A549 (cell line): ENCODE results near the gene ZNF474. TPM values are rescaled to one million over a fixed set of nuclear protein-coding genes. Genes with fewer than 3 reads are reported as not detected.
A peak's percentile ranks its signal among the peaks of the same experiment; 100 is the strongest.

ENCODE experiments used
- ATAC-seq, 2 experiments: fragments of 200-7000 bp in 1 of 2; fragments of >200 bp in 1 of 2; cut with Nextera tagmentation in 1 of 2; cut with Tn5 transposase in 1 of 2; 3 replicates each; pipeline versions ENCODE4 v1.8.0 to v1.9.1; 2018 to 2020; ENCODE audit warnings: mild to moderate bottlenecking in 1 of 2, moderate library complexity in 1 of 2
- CTCF ChIA-PET: fragments of 300-600 bp; sonication (Branson Sonifier 250); formaldehyde crosslinking; extraction: SDS; loops from one replicate; lab custom pipeline; 2021; ENCODE audit warnings: antibody characterized with exemption, inconsistent platforms; lab: Yijun Ruan, JAX
- POLR2A ChIA-PET: fragments of 350-600 bp; formaldehyde crosslinking; extraction: SDS; loops from one replicate; lab custom pipeline; 2021; ENCODE audit warnings: antibody characterized with exemption, inconsistent platforms; lab: Yijun Ruan, JAX
- DNase-seq, 2 experiments: peaks; one replicate each; pipeline versions ENCODE4 v3.0.0 to v3.0.0-alpha.2; 2011 to 2016; ENCODE audit warnings: low read depth in 1 of 2, low spot score in 1 of 2
- FAIRE-seq: peaks from 2 replicates; lab custom pipeline; 2011; peaks lifted over from hg19 to GRCh38; lab: Jason Lieb, UNC
- H3K27ac ChIP-seq, 2 experiments: fragments of >200 bp; sonication (Bioruptor Twin); formaldehyde crosslinking; 3 replicates each; pipeline ENCODE4 v1.5.1; 2016 to 2017
- H3K4me1 ChIP-seq: fragments of >200 bp; sonication (Bioruptor Twin); formaldehyde crosslinking; 3 replicates; pipeline ENCODE4 v1.6.1; 2016
- H3K4me2 ChIP-seq: fragments of >200 bp; sonication (Bioruptor Twin); formaldehyde crosslinking; 3 replicates; pipeline ENCODE4 v1.6.1; 2016
- H3K4me3 ChIP-seq: fragments of >200 bp; sonication (Bioruptor Twin); formaldehyde crosslinking; 3 replicates; pipeline ENCODE4 v1.5.1; 2016
- H3K9me3 ChIP-seq: fragments of >200 bp; sonication (Bioruptor Twin); formaldehyde crosslinking; 3 replicates; pipeline ENCODE4 v1.6.1; 2016
- BHLHE40 ChIP-seq: IDR thresholded peaks from 2 replicates; pipeline ENCODE4 v1.6.1; 2012; ENCODE audit warnings: low read depth, low read length, inconsistent platforms
- CBX2 ChIP-seq: fragments of 200-600 bp; sonication (generic); IDR thresholded peaks from 2 replicates; pipeline ENCODE4 v1.6.1; 2016; ENCODE audit warnings: low read depth, mild to moderate bottlenecking, borderline replicate concordance
- CEBPB ChIP-seq, 2 experiments: fragments of >200 bp in 1 of 2; sonication (Bioruptor Twin) in 1 of 2; formaldehyde crosslinking in 1 of 2; IDR thresholded peaks; 2 replicates each; pipeline ENCODE4 v1.6.1; 2012 to 2016
- CHD4 ChIP-seq: fragments of 200-600 bp; sonication (generic); IDR thresholded peaks from 2 replicates; pipeline ENCODE4 v1.6.1; 2016; ENCODE audit warnings: antibody characterized with exemption, mild to moderate bottlenecking, borderline replicate concordance
- EHF ChIP-seq: fragments of 250-450 bp; sonication (Bioruptor Pico); IDR thresholded peaks from 2 replicates; pipeline ENCODE4 v1.5.0; 2020; ENCODE audit warnings: mild to moderate bottlenecking
- FOSB ChIP-seq: fragments of 250-450 bp; sonication (Bioruptor Pico); IDR thresholded peaks from 2 replicates; pipeline ENCODE4 v1.5.0; 2020; ENCODE audit warnings: mild to moderate bottlenecking, moderate library complexity
- FOSL2 ChIP-seq, 2 experiments: fragments of 450-650 bp in 1 of 2; fragments of >200 bp in 1 of 2; sonication (Bioruptor Twin) in 1 of 2; formaldehyde crosslinking; IDR thresholded peaks; 2 replicates each; pipeline versions ENCODE4 v1.5.0 to v1.6.1; 2016 to 2020; ENCODE audit warnings: mild to moderate bottlenecking in 1 of 2, moderate library complexity in 1 of 2
- FOXS1 ChIP-seq: fragments of 250-450 bp; sonication (Bioruptor Pico); IDR thresholded peaks from 2 replicates; pipeline ENCODE4 v1.5.0; 2020; ENCODE audit warnings: mild to moderate bottlenecking, moderate library complexity
- GATA3 ChIP-seq: IDR thresholded peaks from 2 replicates; pipeline ENCODE4 v1.6.1; 2012; ENCODE audit warnings: borderline replicate concordance
- HES2 ChIP-seq: fragments of >200 bp; sonication (Bioruptor Twin); formaldehyde crosslinking; IDR thresholded peaks from 2 replicates; pipeline ENCODE4 v1.6.1; 2016
- KDM5A ChIP-seq: fragments of 200-600 bp; sonication (generic); IDR thresholded peaks from 2 replicates; pipeline ENCODE4 v1.6.1; 2016; ENCODE audit warnings: antibody characterized with exemption, mild to moderate bottlenecking
- MAFK ChIP-seq: fragments of 450-650 bp; IDR thresholded peaks from 2 replicates; pipeline ENCODE4 v1.6.1; 2014; ENCODE audit not compliant: partially characterized antibody
- MAZ ChIP-seq: fragments of 150-350 bp; IDR thresholded peaks from 2 replicates; pipeline ENCODE4 v1.6.1; 2014; ENCODE audit warnings: antibody characterized with exemption, low read depth, low read length, borderline replicate concordance
- MYC ChIP-seq: IDR thresholded peaks from 2 replicates; pipeline ENCODE4 v1.6.1; 2012; ENCODE audit warnings: mild to moderate bottlenecking, inconsistent platforms, low read length, improper control_type of control experiment, borderline replicate concordance
- NFE2L2 ChIP-seq: fragments of 150-350 bp; conservative IDR thresholded peaks from 2 replicates; pipeline ENCODE4 v1.6.1; 2014; ENCODE audit warnings: low read length
- NPAS2 ChIP-seq: fragments of 250-450 bp; sonication (Bioruptor Pico); IDR thresholded peaks from 2 replicates; pipeline ENCODE4 v1.8.0; 2022; ENCODE audit warnings: mild to moderate bottlenecking, moderate library complexity, borderline replicate concordance
- RARB ChIP-seq: fragments of 250-450 bp; sonication (Bioruptor Pico); IDR thresholded peaks from 2 replicates; pipeline ENCODE4 v1.8.0; 2021; ENCODE audit warnings: mild to moderate bottlenecking, moderate library complexity
- RFX5 ChIP-seq: fragments of 450-650 bp; IDR thresholded peaks from 2 replicates; pipeline ENCODE4 v1.7.1; 2014; ENCODE audit warnings: antibody characterized with exemption, mild to moderate bottlenecking, moderate library complexity
- RNF2 ChIP-seq: fragments of 200-600 bp; sonication (generic); IDR thresholded peaks from 2 replicates; pipeline ENCODE4 v1.6.1; 2016; ENCODE audit warnings: low read depth, mild to moderate bottlenecking, antibody characterized with exemption, moderate library complexity, borderline replicate concordance
- ZFP36 ChIP-seq: fragments of 450-650 bp; IDR thresholded peaks from 2 replicates; pipeline ENCODE4 v1.6.1; 2014; ENCODE audit warnings: borderline replicate concordance; ENCODE audit not compliant: partially characterized antibody
- ZNF302 ChIP-seq: fragments of 250-450 bp; sonication (Bioruptor Pico); IDR thresholded peaks from 2 replicates; pipeline ENCODE4 v1.9.0; 2021; ENCODE audit warnings: inconsistent platforms, mild to moderate bottlenecking, moderate library complexity
- ZSCAN20 ChIP-seq: fragments of 250-450 bp; sonication (Bioruptor Pico); IDR thresholded peaks from 2 replicates; pipeline ENCODE4 v1.8.0; 2022; ENCODE audit warnings: mild to moderate bottlenecking, moderate library complexity
- WGBS: methylation state at CpG from one replicate; pipeline ENCODE4 v1.1.6; 2017; ENCODE audit errors: missing lambda C conversion rate; 5-methylcytosine and 5-hydroxymethylcytosine counted together
- polyA plus RNA-seq, 4 experiments: library from polyadenylated mRNA; depleted of rRNA in 3 of 4; stranded (reverse); fragments of >200 nt; fragmentation: RNase III in 1 of 4; extraction: RNeasy Plus Mini Kit Qiagen cat#74134 plus additional on column Dnase treatment in 1 of 4; gene quantifications; 2 replicates in 3 of 4; 3 replicates in 1 of 4; pipeline ENCODE4 v1.2.3, GENCODE V29; 2011 to 2017
- TF ChIP-seq, protein P1 (sequence below): fragments of 450-650 bp; IDR thresholded peaks from 2 replicates; pipeline ENCODE4 v1.6.1; 2014; ENCODE audit warnings: antibody characterized with exemption

The ZNF474 gene
- polyA plus RNA-seq, 2 of the 4 experiments (the other 2 are of a cell fraction): 0.15 to 0.30 TPM

- ChIA-PET POLR2A (no interaction called here), CTCF (interaction anchor here (1.0 to 1.9 kb wide), 3 partner anchors 9 to 46 kb away, joined by 3 read pairs; no protein-coding TSS in a partner anchor)
- TF ChIP-seq HES2: no peak
- no peak for TF ChIP-seq KDM5A
- no peak for TF ChIP-seq CEBPB (IDR thresholded peaks at IDR 0.05)
- 81% methylated on average over 4 of the region's 4 CpGs for WGBS
- Histone ChIP-seq H3K4me3 (no peak overlapping the region), H3K9me3 (no peaks in the 10 kb centered on the region), H3K27ac (no peak overlapping the region), H3K4me1 (peaks cover 19% of the 10 kb centered on the region; the same call in 2 of the 3 replicates), H3K4me2 (no peak overlapping the region)
- no peak for DNase-seq
- ATAC-seq: no peak
- no peak for FAIRE-seq
These were observed 20.2 kb downstream of the ZNF474 start for GRCh38 chr5:122149321-122150090.

- TF ChIP-seq RFX5 (no peak), FOXS1 (no peak), RNF2 (no peak), RARB (CRISPR knock-in tag) (no peak), MYC (no peak), NPAS2 (CRISPR knock-in tag) (no peak), CBX2 (no peak)
- TF ChIP-seq, all 56 proteins: peak for 0
- no peaks in the 10 kb centered on the region for H3K9me3 ChIP-seq
- 65% methylated on average over 2 of the region's 2 CpGs for WGBS
- no peak for DNase-seq
- CTCF ChIA-PET: interaction anchor here (1.5 to 1.9 kb wide), 2 partner anchors 15 to 47 kb away, joined by 3 read pairs; no protein-coding TSS in a partner anchor
- FAIRE-seq: no peak
- POLR2A ChIA-PET: no interaction called here
- no peak overlapping the region for H3K27ac ChIP-seq
- no peak for ATAC-seq
- no peak overlapping the region for H3K4me2 ChIP-seq
- H3K4me1 ChIP-seq: peaks cover 19% of the 10 kb centered on the region; the same call in 2 of the 3 replicates
- H3K4me3 ChIP-seq: no peak overlapping the region
These were observed 20.9 kb downstream of the ZNF474 start for GRCh38 chr5:122150215-122150614.

GRCh38 chr5:122151640-122152039 lies 22.3 kb downstream of the ZNF474 start:
- Histone ChIP-seq H3K4me1 (peaks cover 19% of the 10 kb centered on the region; the same call in 2 of the 3 replicates), H3K4me3 (no peak overlapping the region), H3K9me3 (no peaks in the 10 kb centered on the region), H3K4me2 (peak overlapping the region; percentile 20; the same call in 1 of the 3 replicates), H3K27ac (peak overlapping the region; percentile 8 to 51; a peak in 3 of 6 replicates)
- ChIA-PET CTCF (interaction anchor here (1.3 to 1.9 kb wide), 3 partner anchors 9 to 60 kb away, joined by 3 to 5 read pairs (median 4); no protein-coding TSS in a partner anchor), POLR2A (no interaction called here)
- TF ChIP-seq CBX2 (no peak), GATA3 (0 out of 2 replicates have a peak, but pooled peaks have one; percentile 21), MAZ (no peak), MAFK (no peak), RARB (CRISPR knock-in tag) (no peak)
- FAIRE-seq: no peak
- DNase-seq: peak in 1 of 2 experiments; percentile 48
- ATAC-seq: peak; percentile 75 to 77; a peak in 5 of 6 replicates
- WGBS: 43% methylated on average over 4 of the region's 4 CpGs

DNA sequence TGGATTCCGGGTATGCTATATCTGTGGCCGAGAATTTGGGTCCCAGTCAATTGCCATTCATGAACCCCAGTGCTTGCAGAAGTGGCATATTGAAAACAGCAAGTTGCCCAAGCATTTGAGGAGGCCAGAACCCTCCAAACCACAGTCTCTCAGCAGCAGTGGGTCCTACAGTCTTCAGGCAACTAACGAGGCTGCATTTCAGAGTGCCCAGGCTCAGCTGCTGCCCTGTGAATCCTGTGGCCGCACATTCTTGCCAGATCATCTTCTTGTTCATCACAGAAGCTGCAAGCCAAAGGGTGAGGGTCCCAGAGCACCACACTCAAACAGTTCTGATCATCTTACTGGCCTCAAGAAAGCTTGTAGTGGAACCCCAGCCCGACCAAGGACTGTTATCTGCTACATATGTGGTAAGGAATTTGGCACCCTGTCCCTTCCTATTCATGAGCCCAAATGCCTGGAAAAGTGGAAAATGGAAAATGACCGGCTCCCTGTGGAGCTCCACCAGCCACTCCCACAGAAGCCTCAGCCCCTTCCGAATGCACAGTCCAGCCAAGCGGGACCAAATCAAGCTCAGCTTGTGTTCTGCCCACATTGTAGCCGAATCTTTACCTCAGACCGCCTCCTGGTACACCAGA lies 23.0 kb downstream of the ZNF474 start:
- ATAC-seq (no peak), FAIRE-seq (no peak), DNase-seq (no peak)
- Histone ChIP-seq H3K27ac (peak overlapping the region; percentile 8 to 51; a peak in 3 of 6 replicates), H3K4me1 (peaks cover 19% of the 10 kb centered on the region; the same call in 2 of the 3 replicates), H3K4me3 (no peak overlapping the region), H3K4me2 (no peak overlapping the region), H3K9me3 (no peaks in the 10 kb centered on the region)
- TF ChIP-seq, protein P1, sequence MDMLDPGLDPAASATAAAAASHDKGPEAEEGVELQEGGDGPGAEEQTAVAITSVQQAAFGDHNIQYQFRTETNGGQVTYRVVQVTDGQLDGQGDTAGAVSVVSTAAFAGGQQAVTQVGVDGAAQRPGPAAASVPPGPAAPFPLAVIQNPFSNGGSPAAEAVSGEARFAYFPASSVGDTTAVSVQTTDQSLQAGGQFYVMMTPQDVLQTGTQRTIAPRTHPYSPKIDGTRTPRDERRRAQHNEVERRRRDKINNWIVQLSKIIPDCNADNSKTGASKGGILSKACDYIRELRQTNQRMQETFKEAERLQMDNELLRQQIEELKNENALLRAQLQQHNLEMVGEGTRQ: no peak
- TF ChIP-seq CHD4: no peak
- no peak for TF ChIP-seq EHF (CRISPR knock-in tag)
- no peak for TF ChIP-seq BHLHE40
- no peak for TF ChIP-seq NFE2L2
- TF ChIP-seq FOSL2 (IDR thresholded peaks at IDR 0.05): no peak
- TF ChIP-seq FOSL2 (CRISPR knock-in tag; IDR thresholded peaks at IDR 0.05): no peak
- no peak for TF ChIP-seq ZSCAN20 (CRISPR knock-in tag)
- TF ChIP-seq ZNF302 (CRISPR knock-in tag): no peak
- no peak for TF ChIP-seq ZFP36
- TF ChIP-seq MAZ: no peak
- no peak for TF ChIP-seq FOSB
- CTCF ChIA-PET: interaction anchor here (0.8 to 1.9 kb wide), 4 partner anchors 8 to 74 kb away, joined by 3 to 5 read pairs (median 4); partner anchors contain the start of gene LOX
- 67% methylated on average over 10 of the region's 10 CpGs for WGBS
- POLR2A ChIA-PET: no interaction called here
